Endothelial cell (in vitro differentiated cells): Measurements from ENCODE around the gene TNNI3K. TPM values are rescaled to one million over a fixed set of nuclear protein-coding genes. Genes with fewer than 3 reads are reported as not detected.

Experiments
- DNase-seq: peaks from one replicate; pipeline ENCODE4 v3.0.0; 2021; ENCODE audit warnings: low spot score
- H3K27ac Mint-ChIP-seq: one replicate; pipeline ENCODE4 v1.8.0; 2021; ENCODE audit warnings: mixed read lengths, inconsistent platforms; ENCODE audit not compliant: unreplicated experiment
- H3K27me3 Mint-ChIP-seq: one replicate; pipeline ENCODE4 v1.8.0; 2021; ENCODE audit warnings: mild to moderate bottlenecking, moderate library complexity, mixed read lengths, inconsistent platforms; ENCODE audit not compliant: unreplicated experiment
- H3K36me3 Mint-ChIP-seq: one replicate; pipeline ENCODE4 v1.8.0; 2021; ENCODE audit warnings: mild to moderate bottlenecking, low read depth, mixed read lengths, inconsistent platforms; ENCODE audit not compliant: unreplicated experiment
- H3K4me1 Mint-ChIP-seq: one replicate; pipeline ENCODE4 v1.8.0; 2021; ENCODE audit warnings: mild to moderate bottlenecking, mixed read lengths, inconsistent platforms; ENCODE audit not compliant: unreplicated experiment
- H3K4me3 Mint-ChIP-seq: one replicate; pipeline ENCODE4 v1.8.0; 2021; ENCODE audit warnings: mild to moderate bottlenecking, mixed read lengths, inconsistent platforms; ENCODE audit not compliant: unreplicated experiment
- H3K9me3 Mint-ChIP-seq: one replicate; pipeline ENCODE4 v1.8.0; 2021; ENCODE audit warnings: mixed read lengths, inconsistent platforms; ENCODE audit not compliant: unreplicated experiment
- CTCF ChIP-seq: fragments of 200-600 bp; sonication (generic); IDR thresholded peaks from one replicate; pipeline ENCODE4 v1.5.0; 2021; ENCODE audit warnings: antibody characterized with exemption; ENCODE audit not compliant: unreplicated experiment
- total RNA-seq: library from RNA; stranded (reverse); fragmentation: NEBNext Ultra II Directional; extraction: Animal tissue kit (Norgen Biotek cat#: 25700); gene quantifications from one replicate; pipeline ENCODE4 v1.2.1, GENCODE V29; 2021; ENCODE audit not compliant: unreplicated experiment

TNNI3K gene
- total RNA-seq, 1 donor from 2014 or later: not detected

DNA sequence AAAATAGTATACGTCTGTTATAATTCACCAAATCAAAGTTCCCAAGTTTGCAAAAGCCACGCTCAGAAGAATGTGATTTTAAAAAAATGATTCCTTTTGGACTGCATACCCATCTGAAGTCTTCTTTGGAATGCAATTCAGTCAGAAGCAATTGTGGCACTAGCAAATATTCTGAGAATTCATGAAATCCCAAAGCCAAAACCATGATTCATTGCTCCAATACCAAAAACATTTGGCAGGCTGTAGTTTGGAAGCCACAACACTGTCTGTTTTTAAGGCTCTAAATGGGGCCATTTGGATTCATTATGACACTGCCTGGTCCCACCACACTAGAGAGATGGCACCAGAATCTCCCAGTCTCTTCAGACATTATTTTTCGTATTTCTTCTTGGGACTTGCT lies 299.1 kb downstream of the TNNI3K start:
- Mint-ChIP-seq H3K9me3 (no peaks in the 10 kb centered on the region), H3K27ac (no peak overlapping the region), H3K4me3 (no peak overlapping the region), H3K27me3 (peaks cover 1% of the 10 kb centered on the region), H3K4me1 (no peaks in the 10 kb centered on the region), H3K36me3 (no peaks in the 10 kb centered on the region)
- TF ChIP-seq CTCF: no peak
- no peak for DNase-seq

DNA sequence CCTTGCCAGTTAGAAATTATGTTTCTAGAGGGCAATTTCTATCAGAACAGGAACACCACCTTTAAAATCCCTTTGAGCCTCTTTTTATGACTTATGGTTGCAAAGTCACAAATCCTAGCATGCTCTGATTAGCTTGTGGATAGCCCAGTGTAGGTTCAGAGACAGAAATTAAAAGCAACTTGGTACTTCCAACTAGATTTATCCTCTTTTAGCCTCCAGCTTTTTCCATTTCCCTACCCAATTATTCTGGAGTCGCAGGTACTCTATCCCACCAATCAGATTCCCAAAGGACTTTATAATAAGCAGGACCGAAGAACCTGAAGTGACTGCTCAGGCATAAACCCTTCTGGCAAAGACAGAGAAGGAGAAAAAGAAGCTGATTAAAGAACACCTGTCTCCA lies 310.6 kb downstream of the TNNI3K start:
- no peaks in the 10 kb centered on the region for H3K9me3 Mint-ChIP-seq
- no peak for TF ChIP-seq CTCF
- H3K27me3 Mint-ChIP-seq: peaks cover 2% of the 10 kb centered on the region
- no peak overlapping the region for H3K27ac Mint-ChIP-seq
- DNase-seq: no peak
- no peak overlapping the region for H3K4me3 Mint-ChIP-seq
- H3K4me1 Mint-ChIP-seq: peaks cover 3% of the 10 kb centered on the region
- no peaks in the 10 kb centered on the region for H3K36me3 Mint-ChIP-seq

DNA sequence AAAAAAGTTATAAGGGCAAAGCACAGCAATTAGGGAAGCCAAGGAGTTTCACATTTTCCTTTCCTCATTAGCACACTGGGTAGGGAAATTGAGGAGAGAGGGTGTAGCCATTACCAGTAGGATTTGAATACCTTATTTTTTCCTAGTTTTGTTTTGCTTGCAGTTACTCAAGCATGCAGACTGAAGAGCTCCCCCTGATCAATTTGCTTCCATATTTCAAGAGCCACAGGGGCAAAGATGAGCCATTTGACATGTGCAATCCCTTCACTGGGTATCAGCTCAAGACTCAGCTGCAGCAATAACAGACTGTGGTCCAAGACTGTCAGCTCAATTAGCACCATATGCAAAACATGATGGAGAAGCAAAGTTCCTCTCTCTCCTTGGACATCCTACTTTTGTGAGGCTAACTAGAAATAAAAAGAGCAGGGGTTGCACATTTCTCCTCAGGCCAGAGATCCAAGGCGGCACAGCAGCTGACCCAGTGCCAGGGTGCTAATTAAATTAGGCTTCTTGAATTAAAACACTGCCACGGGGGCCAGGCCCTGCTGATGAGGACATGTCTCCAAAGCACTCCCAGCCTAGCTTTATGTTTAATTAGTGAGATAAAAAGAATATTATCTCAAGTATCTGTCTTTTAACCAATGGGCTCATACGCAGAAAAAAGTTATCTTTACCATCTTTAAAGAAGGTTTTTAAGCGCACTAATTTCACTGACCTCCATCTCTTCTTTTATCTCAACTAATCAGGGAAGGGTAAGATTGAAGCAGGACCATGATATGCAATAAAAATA lies 314.0 kb downstream of the TNNI3K start:
- Mint-ChIP-seq H3K4me3 (no peak overlapping the region), H3K27ac (no peak overlapping the region), H3K9me3 (no peaks in the 10 kb centered on the region), H3K4me1 (peaks cover 6% of the 10 kb centered on the region), H3K36me3 (no peaks in the 10 kb centered on the region), H3K27me3 (no peaks in the 10 kb centered on the region)
- DNase-seq: no peak
- TF ChIP-seq CTCF: no peak

DNA sequence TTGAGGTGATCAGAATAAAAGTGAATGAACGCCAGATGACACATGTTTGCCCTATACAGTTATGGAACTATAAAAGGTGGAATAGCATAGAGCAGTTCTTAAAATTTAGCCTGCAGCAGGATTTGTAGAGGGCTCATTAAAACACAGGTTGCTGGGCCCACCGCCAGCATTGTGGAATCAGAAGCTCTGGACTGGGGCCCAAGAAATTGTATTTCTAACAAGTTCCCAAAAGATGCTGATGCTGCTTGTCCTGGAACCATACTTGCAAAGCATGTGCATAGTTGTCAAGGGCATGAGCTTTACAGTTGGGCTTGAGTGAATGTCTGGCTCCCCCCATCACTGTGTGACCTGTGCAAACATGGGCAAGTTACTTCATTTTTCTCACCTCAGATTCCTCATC lies 314.7 kb downstream of the TNNI3K start:
- H3K4me1 Mint-ChIP-seq: peaks cover 6% of the 10 kb centered on the region
- no peak overlapping the region for H3K27ac Mint-ChIP-seq
- DNase-seq: no peak
- TF ChIP-seq CTCF: no peak
- H3K27me3 Mint-ChIP-seq: no peaks in the 10 kb centered on the region
- no peak overlapping the region for H3K4me3 Mint-ChIP-seq
- H3K36me3 Mint-ChIP-seq: no peaks in the 10 kb centered on the region
- no peaks in the 10 kb centered on the region for H3K9me3 Mint-ChIP-seq

GRCh38 chr1:74570797-74571492 lies 335.8 kb downstream of the TNNI3K start:
- TF ChIP-seq CTCF: no peak
- H3K9me3 Mint-ChIP-seq: no peaks in the 10 kb centered on the region
- DNase-seq: no peak
- no peaks in the 10 kb centered on the region for H3K4me1 Mint-ChIP-seq
- H3K27ac Mint-ChIP-seq: no peak overlapping the region
- H3K27me3 Mint-ChIP-seq: no peaks in the 10 kb centered on the region
- no peaks in the 10 kb centered on the region for H3K36me3 Mint-ChIP-seq
- H3K4me3 Mint-ChIP-seq: no peak overlapping the region
